WTC11 (cell line): Measurements from ENCODE around the gene KIF3C. TPM values are rescaled to one million over a fixed set of nuclear protein-coding genes. Genes with fewer than 3 reads are reported as not detected.
"Not testable (repeated sequence)": the region's sequence is repeated elsewhere in the genome, so short reads cannot be mapped to it uniquely, and the experiment has no call there.

Experiments
- ATAC-seq: fragments of 200-7000 bp; cut with Tn5 transposase; 2 replicates; pipeline ENCODE4 v1.10.0; 2021; ENCODE audit warnings: mild to moderate bottlenecking, moderate library complexity
- CTCF ChIA-PET: fragments of 300-600 bp; sonication (Branson Sonifier 250); formaldehyde crosslinking; loops from one replicate; lab custom pipeline; 2021; ENCODE audit warnings: antibody characterized with exemption; lab: Charles Lee
- POLR2A ChIA-PET: fragments of 350-600 bp; sonication (Branson Sonifier 250); formaldehyde crosslinking; loops from one replicate; lab custom pipeline; 2021; ENCODE audit warnings: antibody characterized with exemption; lab: Charles Lee
- DNase-seq: peaks from one replicate; pipeline ENCODE4 v3.0.0; 2021; ENCODE audit warnings: low spot score
- H3K27ac Mint-ChIP-seq: 2 replicates; pipeline ENCODE4 v1.8.0; 2021; ENCODE audit warnings: mixed read lengths
- H3K27me3 Mint-ChIP-seq: 2 replicates; pipeline ENCODE4 v1.8.0; 2021; ENCODE audit warnings: low read depth, mild to moderate bottlenecking, moderate library complexity, mixed read lengths
- H3K36me3 Mint-ChIP-seq: 2 replicates; pipeline ENCODE4 v1.8.0; 2021; ENCODE audit warnings: mixed read lengths
- H3K4me1 Mint-ChIP-seq: 2 replicates; pipeline ENCODE4 v1.8.0; 2022; ENCODE audit warnings: mixed read lengths
- H3K4me3 Mint-ChIP-seq: 2 replicates; pipeline ENCODE4 v1.8.0; 2021; ENCODE audit warnings: mild to moderate bottlenecking, moderate library complexity, mixed read lengths
- H3K9me3 Mint-ChIP-seq: 2 replicates; pipeline ENCODE4 v1.8.0; 2021; ENCODE audit warnings: mixed read lengths
- ATF1 ChIP-seq: sonication (generic); formaldehyde crosslinking; IDR thresholded peaks from 2 replicates; pipeline ENCODE4 v1.8.1; 2023; ENCODE audit warnings: mild to moderate bottlenecking, moderate library complexity, missing genetic modification reagents
- ATF2 ChIP-seq: sonication (generic); formaldehyde crosslinking; IDR thresholded peaks from 2 replicates; pipeline ENCODE4 v1.8.1; 2022; ENCODE audit warnings: low read depth, missing genetic modification reagents, borderline replicate concordance
- ATF6 ChIP-seq: sonication (generic); formaldehyde crosslinking; IDR thresholded peaks from 2 replicates; pipeline ENCODE4 v1.8.1; 2023; ENCODE audit warnings: mild to moderate bottlenecking, missing genetic modification reagents
- CBFB ChIP-seq: sonication (generic); formaldehyde crosslinking; IDR thresholded peaks from 2 replicates; pipeline ENCODE4 v1.8.1; 2022; ENCODE audit warnings: mild to moderate bottlenecking, low read depth, missing genetic modification reagents
- CREM ChIP-seq: sonication (generic); formaldehyde crosslinking; IDR thresholded peaks from 2 replicates; pipeline ENCODE4 v1.8.1; 2022; ENCODE audit warnings: mild to moderate bottlenecking, missing genetic modification reagents, moderate library complexity
- EMX1 ChIP-seq: fragments of 250-450 bp; sonication (Bioruptor Pico); IDR thresholded peaks from 2 replicates; pipeline ENCODE4 v1.8.0; 2021; ENCODE audit warnings: mild to moderate bottlenecking
- FOXK1 ChIP-seq: sonication (generic); formaldehyde crosslinking; IDR thresholded peaks from 2 replicates; pipeline ENCODE4 v1.8.0; 2022; ENCODE audit warnings: mild to moderate bottlenecking, moderate library complexity, missing genetic modification reagents
- FOXP1 ChIP-seq: sonication (generic); formaldehyde crosslinking; IDR thresholded peaks from 2 replicates; pipeline ENCODE4 v1.8.0; 2022; ENCODE audit warnings: missing genetic modification reagents, mild to moderate bottlenecking, moderate library complexity, borderline replicate concordance
- GABPB1 ChIP-seq: sonication (generic); formaldehyde crosslinking; IDR thresholded peaks from 2 replicates; pipeline ENCODE4 v1.8.1; 2023; ENCODE audit warnings: mild to moderate bottlenecking, missing genetic modification reagents
- HMGXB4 ChIP-seq: sonication (generic); formaldehyde crosslinking; IDR thresholded peaks from 2 replicates; pipeline ENCODE4 v1.8.1; 2023; ENCODE audit warnings: mild to moderate bottlenecking, moderate library complexity, missing genetic modification reagents
- MYBL2 ChIP-seq: sonication (generic); formaldehyde crosslinking; IDR thresholded peaks from 2 replicates; pipeline ENCODE4 v1.8.1; 2023; ENCODE audit warnings: mild to moderate bottlenecking, moderate library complexity, missing genetic modification reagents
- NFE2L1 ChIP-seq: sonication (generic); formaldehyde crosslinking; IDR thresholded peaks from 2 replicates; pipeline ENCODE4 v1.8.1; 2023; ENCODE audit warnings: missing genetic modification reagents
- NFYB ChIP-seq: sonication (generic); formaldehyde crosslinking; conservative IDR thresholded peaks from 2 replicates; pipeline ENCODE4 v1.8.0; 2022; ENCODE audit warnings: low read depth, missing genetic modification reagents
- NR2C2 ChIP-seq: sonication (generic); formaldehyde crosslinking; IDR thresholded peaks from 2 replicates; pipeline ENCODE4 v1.8.0; 2022; ENCODE audit warnings: mild to moderate bottlenecking, missing genetic modification reagents
- SOX15 ChIP-seq: fragments of 250-450 bp; sonication (Bioruptor Pico); IDR thresholded peaks from 2 replicates; pipeline ENCODE4 v1.9.0; 2021; ENCODE audit warnings: mild to moderate bottlenecking
- ZNF219 ChIP-seq: sonication (generic); formaldehyde crosslinking; IDR thresholded peaks from 2 replicates; pipeline ENCODE4 v1.8.0; 2023; ENCODE audit warnings: missing genetic modification reagents, mild to moderate bottlenecking, borderline replicate concordance
- ZNF416 ChIP-seq: fragments of 250-450 bp; sonication (Bioruptor Pico); IDR thresholded peaks from 2 replicates; pipeline ENCODE4 v1.9.0; 2021; ENCODE audit warnings: mild to moderate bottlenecking, inconsistent platforms
- ZNF512 ChIP-seq: sonication (generic); formaldehyde crosslinking; IDR thresholded peaks from 2 replicates; pipeline ENCODE4 v1.8.1; 2022; ENCODE audit warnings: missing genetic modification reagents, borderline replicate concordance
- ZNF671 ChIP-seq: fragments of 250-450 bp; sonication (Bioruptor Pico); IDR thresholded peaks from 2 replicates; pipeline ENCODE4 v1.8.0; 2021; ENCODE audit warnings: mild to moderate bottlenecking
- ZSCAN18 ChIP-seq: fragments of 250-450 bp; sonication (Bioruptor Pico); IDR thresholded peaks from 2 replicates; pipeline ENCODE4 v2.1.2; 2022; ENCODE audit warnings: mild to moderate bottlenecking, moderate library complexity
- total RNA-seq: library from RNA; stranded (reverse); gene quantifications from 3 replicates; pipeline ENCODE4 v1.2.3, GENCODE V29; 2021

KIF3C gene
- total RNA-seq, 1 experiment from 2014 or later: 48.1 TPM

GRCh38 chr2:25899404-25899970 lies 82.8 kb downstream of the KIF3C start:
- Mint-ChIP-seq H3K4me1 (peaks cover 8% of the 10 kb centered on the region), H3K27ac (no peak overlapping the region), H3K27me3 (no peaks in the 10 kb centered on the region), H3K36me3 (no peaks in the 10 kb centered on the region), H3K4me3 (no peak overlapping the region), H3K9me3 (no peaks in the 10 kb centered on the region)
- TF ChIP-seq EMX1 (CRISPR knock-in tag) (no peak), CREM (CRISPR knock-in tag) (no peak), ATF1 (CRISPR knock-in tag) (no peak), MYBL2 (CRISPR knock-in tag) (no peak), NFE2L1 (CRISPR knock-in tag) (no peak), ATF6 (CRISPR knock-in tag) (no peak), ATF2 (no peak)
- DNase-seq (no peak), ATAC-seq (no peak)
- CTCF ChIA-PET: no interaction called here
- POLR2A ChIA-PET: no interaction called here

GRCh38 chr2:25897506-25897905 lies 84.8 kb downstream of the KIF3C start:
- POLR2A ChIA-PET: no interaction called here
- no peaks in the 10 kb centered on the region for H3K9me3 Mint-ChIP-seq
- ATAC-seq: no peak
- no peaks in the 10 kb centered on the region for H3K36me3 Mint-ChIP-seq
- no peak for DNase-seq
- no peak overlapping the region for H3K4me3 Mint-ChIP-seq
- CTCF ChIA-PET: no interaction called here
- no peak overlapping the region for H3K27ac Mint-ChIP-seq
- TF ChIP-seq ZNF219: no peak
- TF ChIP-seq NFYB (CRISPR knock-in tag): no peak
- no peak for TF ChIP-seq CBFB (CRISPR knock-in tag)
- TF ChIP-seq SOX15 (CRISPR knock-in tag): no peak
- no peak for TF ChIP-seq ZNF416 (CRISPR knock-in tag)
- no peak for TF ChIP-seq FOXP1
- no peak for TF ChIP-seq HMGXB4 (CRISPR knock-in tag)
- no peak for TF ChIP-seq ZNF671 (CRISPR knock-in tag)
- no peak for TF ChIP-seq NR2C2
- no peak for TF ChIP-seq GABPB1 (CRISPR knock-in tag)
- no peak for TF ChIP-seq ZNF512 (CRISPR knock-in tag)
- no peak for TF ChIP-seq FOXK1
- no peak for TF ChIP-seq ZSCAN18 (CRISPR knock-in tag)
- TF ChIP-seq, all 79 proteins: peak for 0
- Mint-ChIP-seq H3K4me1 (peaks cover 8% of the 10 kb centered on the region), H3K27me3 (no peaks in the 10 kb centered on the region)

GRCh38 chr2:25896308-25896707 lies 86.0 kb downstream of the KIF3C start:
- DNase-seq, H3K4me3 Mint-ChIP-seq, H3K9me3 Mint-ChIP-seq, H3K36me3 Mint-ChIP-seq, H3K27me3 Mint-ChIP-seq, H3K27ac Mint-ChIP-seq, POLR2A ChIA-PET, H3K4me1 Mint-ChIP-seq, CTCF ChIA-PET, ATAC-seq: not testable (repeated sequence)
